GM12878 (cell line): ENCODE results near the gene B4GALT1. TPM values are rescaled to one million over a fixed set of nuclear protein-coding genes. Genes with fewer than 3 reads are reported as not detected.

Experiments used
- ATAC-seq: fragments of 200-7000 bp; cut with Tn5 transposase; 3 replicates; pipeline ENCODE4 v1.9.1; 2020; ENCODE audit warnings: mild to moderate bottlenecking, moderate library complexity
- Bru-seq: library from RNA; stranded (reverse); fragments of 400-500 nt; gene quantifications from one replicate; lab custom pipeline; 2021; lab: Mats Ljungman, UMichigan
- BruChase-seq, 2 experiments: library from RNA; stranded (reverse); fragments of 400-500 nt; gene quantifications; one replicate each; lab custom pipeline; 2021; lab: Mats Ljungman, UMichigan
- BruUV-seq: library from RNA; stranded (reverse); fragments of 400-500 nt; replicated peaks from 2 replicates; lab custom pipeline; 2021; lab: Mats Ljungman, UMichigan
- CTCF ChIA-PET: fragments of 300-600 bp; sonication (Branson Sonifier 250); formaldehyde crosslinking; extraction: SDS; loops from one replicate; lab custom pipeline; 2021; ENCODE audit warnings: inconsistent platforms; lab: Yijun Ruan, JAX
- POLR2A ChIA-PET: fragments of 350-600 bp; formaldehyde crosslinking; extraction: SDS; loops from one replicate; lab custom pipeline; 2021; ENCODE audit warnings: inconsistent platforms; lab: Charles Lee
- RAD21 ChIA-PET: fragments of 300-600 bp; sonication (Branson Sonifier 250); formaldehyde crosslinking; loops from one replicate; lab custom pipeline; 2023; ENCODE audit warnings: antibody characterized with exemption; ENCODE audit not compliant: unreplicated experiment; lab: Charles Lee
- SMC1A ChIA-PET: fragments of 300-600 bp; sonication (Branson Sonifier 250); formaldehyde crosslinking; loops from one replicate; lab custom pipeline; 2023; ENCODE audit not compliant: unreplicated experiment, uncharacterized antibody; lab: Charles Lee
- DNase-seq: peaks from one replicate; pipeline ENCODE4 v3.0.0-alpha.2; 2011; ENCODE audit warnings: low read depth, low spot score
- FAIRE-seq: peaks from 3 replicates; lab custom pipeline; 2011; peaks lifted over from hg19 to GRCh38; lab: Jason Lieb, UNC
- H2AFZ ChIP-seq: 2 replicates; pipeline ENCODE4 v1.6.0; 2011; ENCODE audit warnings: low read depth, low read length, control low read depth; ENCODE audit not compliant: control insufficient read depth
- H3K27ac ChIP-seq: 2 replicates; pipeline ENCODE4 v1.5.1; 2011; ENCODE audit warnings: control low read depth; ENCODE audit not compliant: control insufficient read depth, insufficient read depth
- H3K27me3 ChIP-seq, 2 experiments: replicated peaks in 1 of 2; 2 replicates each; pipeline versions ENCODE4 v1.6.0 to v1.6.1; 2011; ENCODE audit warnings: low read length in 1 of 2; ENCODE audit not compliant: control insufficient read depth in 2 of 2, insufficient read depth in 2 of 2
- H3K36me3 ChIP-seq, 2 experiments: 2 replicates each; pipeline ENCODE4 v1.5.1; 2011; ENCODE audit warnings: low read length in 1 of 2; ENCODE audit not compliant: control insufficient read depth in 2 of 2, insufficient read depth in 2 of 2
- H3K4me1 ChIP-seq: 2 replicates; pipeline ENCODE4 v1.6.1; 2011; ENCODE audit warnings: mild to moderate bottlenecking, low read length, moderate library complexity, mixed read lengths; ENCODE audit not compliant: control insufficient read depth, insufficient read depth
- H3K4me2 ChIP-seq: 2 replicates; pipeline ENCODE4 v1.6.0; 2011; ENCODE audit warnings: control low read depth; ENCODE audit not compliant: control insufficient read depth, insufficient read depth
- H3K4me3 ChIP-seq: fragments of 200-600 bp; sonication (generic); 2 replicates; pipeline ENCODE4 v1.5.1; 2016
- H3K79me2 ChIP-seq: 2 replicates; pipeline ENCODE4 v1.6.0; 2011; ENCODE audit warnings: low read length; ENCODE audit not compliant: control insufficient read depth, insufficient read depth
- H3K9ac ChIP-seq: 2 replicates; pipeline ENCODE4 v1.8.0; 2011; ENCODE audit warnings: low read length, control low read depth, mixed read lengths; ENCODE audit not compliant: control insufficient read depth, insufficient read depth
- H3K9me3 ChIP-seq: replicated peaks from 3 replicates; pipeline ENCODE4 v1.5.1; 2011; ENCODE audit warnings: mild to moderate bottlenecking, low read length; ENCODE audit not compliant: control insufficient read depth, insufficient read depth
- H4K20me1 ChIP-seq: 2 replicates; pipeline ENCODE4 v1.6.0; 2011; ENCODE audit not compliant: control insufficient read depth, insufficient read depth
- CHD1 ChIP-seq: IDR thresholded peaks from 2 replicates; pipeline ENCODE4 v1.6.1; 2012; ENCODE audit warnings: low read depth, low read length, improper control_type of control experiment
- CHD2 ChIP-seq: IDR thresholded peaks from 2 replicates; pipeline ENCODE4 v1.6.1; 2011; ENCODE audit warnings: low read depth, low read length, improper control_type of control experiment, borderline replicate concordance
- CREM ChIP-seq: IDR thresholded peaks from 2 replicates; pipeline ENCODE4 v1.6.1; 2014; ENCODE audit warnings: antibody characterized with exemption, low read depth
- CTCF ChIP-seq, 3 experiments: IDR thresholded peaks in 2 of 3; conservative IDR thresholded peaks in 1 of 3; 2 replicates each; pipeline ENCODE4 v1.5.1; 2011; ENCODE audit warnings: low read depth in 3 of 3, low read length in 3 of 3, mild to moderate bottlenecking in 3 of 3, control low read depth in 2 of 3, moderate library complexity in 2 of 3, inconsistent platforms in 1 of 3, mixed read lengths in 1 of 3; ENCODE audit not compliant: control insufficient read depth in 2 of 3, insufficient read depth in 1 of 3; ENCODE audit errors: extremely low read depth in 1 of 3
- DPF2 ChIP-seq: fragments of 450-650 bp; IDR thresholded peaks from 2 replicates; pipeline ENCODE4 v1.6.1; 2017; ENCODE audit warnings: mild to moderate bottlenecking
- FOXM1 ChIP-seq: IDR thresholded peaks from 2 replicates; pipeline ENCODE4 v1.6.1; 2012; ENCODE audit warnings: low read depth, mild to moderate bottlenecking, inconsistent platforms, low read length, moderate library complexity
- MAX ChIP-seq: IDR thresholded peaks from 2 replicates; pipeline ENCODE4 v1.6.1; 2012; ENCODE audit warnings: low read depth, low read length, improper control_type of control experiment
- RBBP5 ChIP-seq: fragments of 200-600 bp; sonication (generic); conservative IDR thresholded peaks from 2 replicates; pipeline ENCODE4 v1.6.1; 2016
- RCOR1 ChIP-seq: conservative IDR thresholded peaks from 2 replicates; pipeline ENCODE4 v1.6.1; 2012; ENCODE audit warnings: low read depth, low read length, improper control_type of control experiment
- SMARCA5 ChIP-seq: fragments of 450-650 bp; IDR thresholded peaks from 2 replicates; pipeline ENCODE4 v1.6.1; 2017; ENCODE audit warnings: mild to moderate bottlenecking
- SUPT20H ChIP-seq: IDR thresholded peaks from 2 replicates; pipeline ENCODE4 v1.6.1; 2011; ENCODE audit warnings: low read depth, mild to moderate bottlenecking, low read length, moderate library complexity, borderline replicate concordance; ENCODE audit not compliant: control insufficient read depth
- WGBS: methylation state at CpG from one replicate; pipeline ENCODE4 v1.1.6; 2016; ENCODE audit warnings: low lambda C conversion rate; ENCODE audit not compliant: insufficient replicate concordance, insufficient coverage; ENCODE audit errors: missing lambda C conversion rate; 5-methylcytosine and 5-hydroxymethylcytosine counted together
- in situ Hi-C: fragments of 300-500 bp; cut with MboI; formaldehyde crosslinking; loops from 9 replicates; pipeline ENCODE4 v1.14.3; 2018; ENCODE audit warnings: mixed read lengths
- intact Hi-C: fragments of 100-400 bp; cut with micrococcal nuclease; formaldehyde crosslinking; loops from one replicate; pipeline ENCODE4 v1.14.2; 2022; ENCODE audit not compliant: unreplicated experiment
- long read RNA-seq, 2 experiments: library from polyadenylated mRNA; unstranded; transcript quantifications; one replicate each; pipeline ENCODE4 v2.0.0, GENCODE V29; 2019 to 2020
- polyA minus RNA-seq, 3 experiments: library from RNA; depleted of rRNA, polyadenylated mRNA; stranded (reverse); fragments of >200 nt; gene quantifications; 2 replicates each; pipeline ENCODE4 v1.2.3, GENCODE V29; 2011
- polyA plus RNA-seq, 11 experiments: library from polyadenylated mRNA; depleted of rRNA in 4 of 11; unstranded in 6 of 11; stranded (reverse) in 5 of 11; fragments of >200 nt; fragmentation: Nextera tagmentation in 4 of 11; fragmentation: Illumina TruSeq in 1 of 11; extraction: Ambion mirVana in 4 of 11; extraction: Trizol in 1 of 11; gene quantifications; 1 replicate in 1 of 11; 2 replicates in 10 of 11; pipeline versions ENCODE4 v1.2.1 to v1.2.3, GENCODE V29; 2011 to 2016; ENCODE audit warnings: inconsistent platforms in 2 of 11, missing spikeins in 2 of 11, low read depth in 1 of 11
- total RNA-seq, 4 experiments: library from RNA; depleted of rRNA in 3 of 4; stranded (reverse); fragments of >200 nt in 3 of 4; fragmentation: Illumina TruSeq in 1 of 4; extraction: Trizol in 1 of 4; gene quantifications; 2 replicates each; pipeline versions ENCODE4 v1.2.1 to v1.2.3, GENCODE V29; 2013 to 2021
- TF ChIP-seq, protein P1 (sequence below): fragments of 450-650 bp; IDR thresholded peaks from 2 replicates; pipeline ENCODE4 v1.6.1; 2016; ENCODE audit warnings: mild to moderate bottlenecking

Gene B4GALT1, protein sequence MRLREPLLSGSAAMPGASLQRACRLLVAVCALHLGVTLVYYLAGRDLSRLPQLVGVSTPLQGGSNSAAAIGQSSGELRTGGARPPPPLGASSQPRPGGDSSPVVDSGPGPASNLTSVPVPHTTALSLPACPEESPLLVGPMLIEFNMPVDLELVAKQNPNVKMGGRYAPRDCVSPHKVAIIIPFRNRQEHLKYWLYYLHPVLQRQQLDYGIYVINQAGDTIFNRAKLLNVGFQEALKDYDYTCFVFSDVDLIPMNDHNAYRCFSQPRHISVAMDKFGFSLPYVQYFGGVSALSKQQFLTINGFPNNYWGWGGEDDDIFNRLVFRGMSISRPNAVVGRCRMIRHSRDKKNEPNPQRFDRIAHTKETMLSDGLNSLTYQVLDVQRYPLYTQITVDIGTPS
- total RNA-seq (2013; cell fraction: nucleolus; rRNA removed), result 47.6 and 51.1 TPM in 2 replicates
- total RNA-seq (2014; rRNA removed), result 23.4 and 24.2 TPM in 2 replicates
- 12.7 and 15.3 TPM in 2 replicates for total RNA-seq (2014; rRNA removed; fragmentation: Illumina TruSeq; extraction: Trizol)
- 77.5 and 79.0 TPM in 2 replicates for total RNA-seq (2021)
- polyA plus RNA-seq (2011; ENCODE audit: low read depth), result 50.1 TPM
- 29.6 and 36.5 TPM in 2 replicates for polyA plus RNA-seq (2011; rRNA removed)
- 36.7 and 49.7 TPM in 2 replicates for polyA plus RNA-seq (2011; cell fraction: cytosol; rRNA removed)
- 16.8 and 18.8 TPM in 2 replicates for polyA plus RNA-seq (2011; cell fraction: nucleus; rRNA removed)
- 58.2 and 65.9 TPM in 2 replicates for polyA plus RNA-seq (2012)
- polyA plus RNA-seq (2014; fragmentation: Illumina TruSeq; extraction: Trizol), result 66.7 and 68.8 TPM in 2 replicates
- polyA plus RNA-seq (2014; fragmentation: Nextera tagmentation; extraction: Ambion mirVana), result 10 to 100 TPM; 22.4 to 23.3 TPM
- 42.6 and 45.5 TPM in 2 replicates for polyA plus RNA-seq (2014; rRNA removed)
- polyA plus RNA-seq (2016; fragmentation: Nextera tagmentation; extraction: Ambion mirVana), result 10 to 100 TPM; 50.2 to 50.8 TPM
- 48.3 and 58.3 TPM in 2 replicates for polyA minus RNA-seq (2011; rRNA and poly(A)+ RNA removed)
- polyA minus RNA-seq (2011; cell fraction: cytosol; rRNA and poly(A)+ RNA removed), result 25.8 and 27.2 TPM in 2 replicates
- polyA minus RNA-seq (2011; cell fraction: nucleus; rRNA and poly(A)+ RNA removed), result 10.3 and 16.8 TPM in 2 replicates
- Bru-seq, nascent RNA, result percentile 95 among the genes with signal in this experiment
- BruChase-seq, experiment 1, labeled RNA remaining after a 6-hour chase, result percentile 95 among the genes with signal in this experiment
- BruChase-seq, experiment 2, labeled RNA remaining after a 2-hour chase, result percentile 94 among the genes with signal in this experiment
- long read RNA-seq, experiment 1, full-length matches to known transcripts, result 11 of 41 reads
- long read RNA-seq, experiment 1, partial matches to known transcripts, result 0 of 41 reads
- long read RNA-seq, experiment 1, other reads (novel, unspliced or antisense), result 30 of 41 reads
- long read RNA-seq, experiment 2, full-length matches to known transcripts, result 2 of 7 reads
- long read RNA-seq, experiment 2, partial matches to known transcripts, result 0 of 7 reads
- long read RNA-seq, experiment 2, other reads (novel, unspliced or antisense), result 5 of 7 reads

GRCh38 chr9:33167084-33167971, at the start of gene B4GALT1:
Gene B4GALT1, minus strand, starts transcription at chr9:33167336. Its CDS starts 167 bp downstream, at chr9:33167169.
- Histone ChIP-seq H3K4me3 (peak within 1 kb of the TSS; percentile 90), H3K27ac (peak within 1 kb of the TSS; percentile 92), H3K4me1 (peaks cover 31% of the 10 kb centered on the region), H3K36me3 (no peaks in the 10 kb centered on the region; a peak in 1 of 4 replicates), H3K9ac (peak within 1 kb of the TSS; percentile 98), H3K79me2 (peaks cover 56% of the 10 kb centered on the region), H3K4me2 (peak within 1 kb of the TSS; percentile 98), H3K27me3 (no peaks in the 10 kb centered on the region), H3K9me3 (no peaks in the 10 kb centered on the region), H2AFZ (peak within 1 kb of the TSS; percentile 71), H4K20me1 (0 out of 2 replicates have a peak, but pooled peaks cover 3% of the 10 kb centered on the region)
- ATAC-seq (peak; percentile 69), FAIRE-seq (no peak), DNase-seq (peak; percentile 75)
- ChIA-PET POLR2A (interaction anchor here (0.8 to 2.1 kb wide), 14 partner anchors 9 to 143 kb away, joined by 3 to 7 read pairs (median 4); partner anchors contain the start of genes BAG1, CHMP5, DNAJA1 and SMU1), SMC1A (interaction anchor here (0.9 to 2.7 kb wide), 10 partner anchors 8 to 131 kb away, joined by 3 to 13 read pairs (median 4); no protein-coding TSS in a partner anchor), CTCF (interaction anchor here (0.7 to 5.1 kb wide), 12 partner anchors 10 to 117 kb away, joined by 3 to 44 read pairs (median 4); partner anchors contain the start of gene SMU1), RAD21 (interaction anchor here (0.7 to 3.0 kb wide), 15 partner anchors 7 to 141 kb away, joined by 3 to 16 read pairs (median 4); partner anchors contain the start of gene NFX1)
- WGBS, result 1% methylated on average over 65 of the region's 101 CpGs
- in situ Hi-C loops, result no loop called here
- intact Hi-C loops, result loop anchor here (2.0 to 10.0 kb wide), 4 partner anchors 35 to 140 kb away; partner anchors contain the start of genes DNAJA1 and NFX1
- BruUV-seq, result TSS peak; percentile 83
- TF ChIP-seq CREM (peak; percentile 46), CTCF (IDR thresholded peaks at IDR 0.05 in 2 of 3, conservative IDR thresholded peaks at IDR 0.05 in 1 of 3; ENCODE audit: control insufficient read depth in 2 of 3, extremely low read depth in 1 of 3, insufficient read depth in 1 of 3, low read depth in 3 of 3, low read length in 3 of 3) (0 out of 6 replicates have a peak, but pooled peaks of 1 of the 3 experiments have one; percentile 1), DPF2 (peak; percentile 58), CHD2 (no peak), FOXM1 (no peak), MAX (peak; percentile 92), SMARCA5 (peak; percentile 18; the same call in 1 of the 2 replicates), SUPT20H (no peak), CHD1 (no peak), RBBP5 (no peak), RCOR1 (no peak)
- TF ChIP-seq, protein P1, sequence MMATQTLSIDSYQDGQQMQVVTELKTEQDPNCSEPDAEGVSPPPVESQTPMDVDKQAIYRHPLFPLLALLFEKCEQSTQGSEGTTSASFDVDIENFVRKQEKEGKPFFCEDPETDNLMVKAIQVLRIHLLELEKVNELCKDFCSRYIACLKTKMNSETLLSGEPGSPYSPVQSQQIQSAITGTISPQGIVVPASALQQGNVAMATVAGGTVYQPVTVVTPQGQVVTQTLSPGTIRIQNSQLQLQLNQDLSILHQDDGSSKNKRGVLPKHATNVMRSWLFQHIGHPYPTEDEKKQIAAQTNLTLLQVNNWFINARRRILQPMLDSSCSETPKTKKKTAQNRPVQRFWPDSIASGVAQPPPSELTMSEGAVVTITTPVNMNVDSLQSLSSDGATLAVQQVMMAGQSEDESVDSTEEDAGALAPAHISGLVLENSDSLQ, result no peak; the same call in 1 of the 2 replicates
